ENCODE results near the gene TRIO. TPM values are rescaled to one million over a fixed set of nuclear protein-coding genes. Genes with fewer than 3 reads are reported as not detected.
A peak's percentile ranks its signal among the peaks of the same experiment; 100 is the strongest.

TRIO gene
- total RNA-seq, 1 donor from 2014 or later, result 223 TPM

- H3K9me3 Mint-ChIP-seq, result no peaks in the 10 kb centered on the region
- ChIA-PET CTCF (interaction anchor here (1.2 to 1.6 kb wide), 3 partner anchors 8 to 169 kb away, joined by 3 to 5 read pairs (median 5); no protein-coding TSS in a partner anchor), POLR2A (interaction anchor here (1.2 to 1.5 kb wide), 2 partner anchors 8 to 124 kb away, joined by 3 to 4 read pairs; no protein-coding TSS in a partner anchor)
- no peaks in the 10 kb centered on the region for H3K27me3 Mint-ChIP-seq
- ATAC-seq (ENCODE audit: low read depth) (peak; percentile 28), DNase-seq (no peak)
- TF ChIP-seq CTCF (IDR thresholded peaks at IDR 0.05), result no peak
- intact Hi-C loops (cut with micrococcal nuclease), result loop anchor here (1.0 kb wide), 1 partner anchor 11 kb away; no protein-coding TSS in a partner anchor
- H3K4me1 Mint-ChIP-seq, result peaks cover 30% of the 10 kb centered on the region
- no peak overlapping the region for H3K4me3 Mint-ChIP-seq
- H3K36me3 Mint-ChIP-seq (ENCODE audit: low read depth), result peaks cover 42% of the 10 kb centered on the region
- peak overlapping the region; percentile 41 for H3K27ac Mint-ChIP-seq
Observed at GRCh38 chr5:14277385-14278320, 134.5 kb downstream of the TRIO start.

- ChIA-PET POLR2A (no interaction called here), CTCF (interaction anchor here (1.1 to 1.8 kb wide), 3 partner anchors 10 to 172 kb away, joined by 3 to 7 read pairs (median 4); no protein-coding TSS in a partner anchor)
- ATAC-seq (ENCODE audit: low read depth) (no peak), DNase-seq (no peak)
- no peak for TF ChIP-seq CTCF (IDR thresholded peaks at IDR 0.05)
- H3K4me3 Mint-ChIP-seq, result no peak overlapping the region
- no peaks in the 10 kb centered on the region for H3K9me3 Mint-ChIP-seq
- intact Hi-C loops (cut with micrococcal nuclease), result no loop called here
- H3K36me3 Mint-ChIP-seq (ENCODE audit: low read depth), result peaks cover 56% of the 10 kb centered on the region
- peaks cover 38% of the 10 kb centered on the region for H3K4me1 Mint-ChIP-seq
- no peak overlapping the region for H3K27ac Mint-ChIP-seq
- H3K27me3 Mint-ChIP-seq, result no peaks in the 10 kb centered on the region
Observed at GRCh38 chr5:14280294-14280854, 137.2 kb downstream of the TRIO start.

GRCh38 chr5:14281746-14282181 is 138.6 kb downstream of the TRIO start:
- intact Hi-C loops (cut with micrococcal nuclease), result no loop called here
- ATAC-seq (ENCODE audit: low read depth), result no peak
- no peak for DNase-seq
- Mint-ChIP-seq H3K27me3 (no peaks in the 10 kb centered on the region), H3K9me3 (no peaks in the 10 kb centered on the region), H3K4me1 (peaks cover 42% of the 10 kb centered on the region), H3K27ac (no peak overlapping the region), H3K4me3 (no peak overlapping the region), H3K36me3 (ENCODE audit: low read depth) (peaks cover 54% of the 10 kb centered on the region)
- TF ChIP-seq CTCF (IDR thresholded peaks at IDR 0.05), result no peak
- POLR2A ChIA-PET, result no interaction called here
- CTCF ChIA-PET, result interaction anchor here (1.7 kb wide), 1 partner anchor 12 kb away, joined by 4 read pairs; no protein-coding TSS in a partner anchor

- CTCF ChIA-PET, result no interaction called here
- POLR2A ChIA-PET, result no interaction called here
Observed at GRCh38 chr5:14283139-14283538, 140.0 kb downstream of the TRIO start.

More at GRCh38 chr5:14283139-14283538, 140.0 kb downstream of the TRIO start:
- no peak for TF ChIP-seq CTCF (IDR thresholded peaks at IDR 0.05)
- DNase-seq, result no peak
- Mint-ChIP-seq H3K4me3 (no peak overlapping the region), H3K4me1 (peaks cover 36% of the 10 kb centered on the region), H3K9me3 (no peaks in the 10 kb centered on the region), H3K27ac (no peak overlapping the region), H3K36me3 (ENCODE audit: low read depth) (peaks cover 61% of the 10 kb centered on the region), H3K27me3 (no peaks in the 10 kb centered on the region)
- no peak for ATAC-seq (ENCODE audit: low read depth)
- intact Hi-C loops (cut with micrococcal nuclease), result no loop called here
